HG03060 (cell line): Measurements from ENCODE around the gene SAMMSON.

Experiments
- ATAC-seq: cut with Tn5 transposase; IDR thresholded peaks from one replicate; pipeline ENCODE4 v1.9.1; 2021; ENCODE audit warnings: low read depth, moderate number of reproducible peaks; ENCODE audit not compliant: unreplicated experiment

Gene SAMMSON

GRCh38 chr3:70006089-70006488, 6.6 kb downstream of the SAMMSON start:
- no peak for ATAC-seq

GRCh38 chr3:70010346-70010745, 10.8 kb downstream of the SAMMSON start:
- no peak for ATAC-seq

GRCh38 chr3:70011582-70011981, 12.0 kb downstream of the SAMMSON start:
- no peak for ATAC-seq

- no peak for ATAC-seq
Measured at GRCh38 chr3:70020906-70021660, 21.6 kb downstream of the SAMMSON start.

- no peak for ATAC-seq
Measured at GRCh38 chr3:70028361-70028760, 28.8 kb downstream of the SAMMSON start.

GRCh38 chr3:70038693-70039092, 39.2 kb downstream of the SAMMSON start:
- ATAC-seq: no peak

GRCh38 chr3:70040386-70040785, 40.9 kb downstream of the SAMMSON start:
- ATAC-seq: no peak

- no peak for ATAC-seq
Measured at GRCh38 chr3:70042641-70043040, 43.1 kb downstream of the SAMMSON start.

GRCh38 chr3:70049761-70050160, 50.2 kb downstream of the SAMMSON start:
- no peak for ATAC-seq

- ATAC-seq: no peak
Measured at GRCh38 chr3:70053293-70053692, 53.8 kb downstream of the SAMMSON start.

GRCh38 chr3:70056081-70056480, 56.5 kb downstream of the SAMMSON start:
- no peak for ATAC-seq

- ATAC-seq: no peak
Measured at GRCh38 chr3:70057426-70057825, 57.9 kb downstream of the SAMMSON start.

- ATAC-seq: no peak
Measured at GRCh38 chr3:70061096-70061495, 61.6 kb downstream of the SAMMSON start.

GRCh38 chr3:70064194-70064779, 64.8 kb downstream of the SAMMSON start:
- ATAC-seq: no peak

- ATAC-seq: no peak
Measured at GRCh38 chr3:70065696-70066253, 66.2 kb downstream of the SAMMSON start.

- no peak for ATAC-seq
Measured at GRCh38 chr3:70067860-70068521, 68.5 kb downstream of the SAMMSON start.

GRCh38 chr3:70069557-70069956, 70.0 kb downstream of the SAMMSON start:
- no peak for ATAC-seq

- no peak for ATAC-seq
Measured at GRCh38 chr3:70071138-70071537, 71.6 kb downstream of the SAMMSON start.

- no peak for ATAC-seq
Measured at GRCh38 chr3:70072180-70072579, 72.6 kb downstream of the SAMMSON start.

GRCh38 chr3:70072754-70073153, 73.2 kb downstream of the SAMMSON start:
- no peak for ATAC-seq

GRCh38 chr3:70075101-70075500, 75.6 kb downstream of the SAMMSON start:
- ATAC-seq: no peak
